ENCODE measurements around the gene EPHX1. TPM values are rescaled to one million over a fixed set of nuclear protein-coding genes. Genes with fewer than 3 reads are reported as not detected.

The EPHX1 gene
- total and polyA plus RNA-seq, 10 of the 15 experiments (the other 5 are each of a cell fraction or from before 2014, with no cell fraction given): 0.33 to 2.9 (median 0.78) TPM; not detected in 2

DNA sequence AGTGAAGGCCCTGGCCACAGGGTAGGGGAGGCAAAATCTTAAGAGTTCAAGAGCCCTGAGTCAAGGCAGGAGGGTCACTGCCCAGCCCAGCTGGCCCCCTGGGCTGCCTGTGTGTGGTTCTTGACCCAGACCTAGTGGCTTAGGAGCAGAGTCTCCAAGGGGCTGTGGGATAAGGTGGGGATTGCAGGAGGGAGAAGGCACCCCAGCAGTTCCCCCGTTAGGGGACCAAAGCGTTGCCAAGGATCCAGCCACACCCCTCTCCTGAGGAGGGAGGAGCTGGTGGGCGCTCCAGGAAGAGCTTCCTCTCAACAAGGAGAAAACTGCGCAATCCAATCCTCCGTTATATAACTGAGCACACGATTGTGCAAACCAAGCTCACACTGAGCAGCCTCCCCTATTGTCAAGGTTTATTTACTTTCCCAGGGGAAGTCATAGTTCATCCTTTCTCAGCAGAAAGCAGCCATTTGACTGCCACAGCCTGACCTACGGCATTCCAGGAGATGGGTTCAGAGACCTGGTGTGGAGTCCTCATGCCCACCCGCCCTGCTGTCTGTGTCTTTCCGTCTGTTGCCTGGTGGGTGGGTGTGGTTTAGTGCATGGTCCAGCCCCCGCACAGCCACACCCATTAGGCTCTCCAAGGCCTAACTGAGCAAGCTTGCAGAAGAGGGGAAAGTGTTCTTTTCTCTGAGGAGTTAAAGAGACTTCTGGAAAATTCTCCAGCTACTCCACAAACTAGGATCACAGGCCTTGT is 3.5 kb downstream of the EPHX1 start:
- no peak for FAIRE-seq
- H3K4me2 ChIP-seq (ENCODE audit: control insufficient read depth, insufficient read depth): no peak overlapping the region
- SMC1A ChIA-PET (ENCODE audit: uncharacterized antibody, unreplicated experiment): interaction anchor here (1.2 kb wide), 1 partner anchor 25 kb away, joined by 4 read pairs; no protein-coding TSS in a partner anchor
- DNase-seq (ENCODE audit: low read depth, low spot score): no peak
- H3K4me3 ChIP-seq: no peak overlapping the region
- CTCF ChIA-PET: no interaction called here
- POLR2A ChIA-PET: no interaction called here
- H3K4me1 ChIP-seq (ENCODE audit: control insufficient read depth, insufficient read depth, low read length): no peaks in the 10 kb centered on the region
- no peaks in the 10 kb centered on the region for H3K36me3 ChIP-seq (ENCODE audit: control insufficient read depth in 2 of 2, insufficient read depth in 2 of 2, low read length in 1 of 2)
- H3K79me2 ChIP-seq (ENCODE audit: control insufficient read depth, insufficient read depth, low read length): no peaks in the 10 kb centered on the region
- H3K27ac ChIP-seq (ENCODE audit: control insufficient read depth, insufficient read depth): no peak overlapping the region
- no peak overlapping the region for H2AFZ ChIP-seq (ENCODE audit: control insufficient read depth, low read depth, low read length)
- no peak overlapping the region for H3K9ac ChIP-seq (ENCODE audit: control insufficient read depth, insufficient read depth, low read length)
- peak; percentile 26; the same call in 1 of the 3 replicates for ATAC-seq
- no peaks in the 10 kb centered on the region for H3K9me3 ChIP-seq (replicated peaks; ENCODE audit: control insufficient read depth, insufficient read depth, low read length)
- no peaks in the 10 kb centered on the region for H4K20me1 ChIP-seq (ENCODE audit: control insufficient read depth, insufficient read depth)
- no peaks in the 10 kb centered on the region for H3K27me3 ChIP-seq (replicated peaks in 1 of 2; ENCODE audit: control insufficient read depth in 2 of 2, insufficient read depth in 2 of 2, low read length in 1 of 2)
- BruUV-seq (replicated peaks): no TSS peak
- intact Hi-C loops (cut with micrococcal nuclease; ENCODE audit: unreplicated experiment) (no loop called here), in situ Hi-C loops (cut with MboI) (no loop called here)
- WGBS (ENCODE audit: insufficient coverage, insufficient replicate concordance, low lambda C conversion rate, missing lambda C conversion rate): 64% methylated on average over 10 of the region's 10 CpGs
- TF ChIP-seq, protein P1, sequence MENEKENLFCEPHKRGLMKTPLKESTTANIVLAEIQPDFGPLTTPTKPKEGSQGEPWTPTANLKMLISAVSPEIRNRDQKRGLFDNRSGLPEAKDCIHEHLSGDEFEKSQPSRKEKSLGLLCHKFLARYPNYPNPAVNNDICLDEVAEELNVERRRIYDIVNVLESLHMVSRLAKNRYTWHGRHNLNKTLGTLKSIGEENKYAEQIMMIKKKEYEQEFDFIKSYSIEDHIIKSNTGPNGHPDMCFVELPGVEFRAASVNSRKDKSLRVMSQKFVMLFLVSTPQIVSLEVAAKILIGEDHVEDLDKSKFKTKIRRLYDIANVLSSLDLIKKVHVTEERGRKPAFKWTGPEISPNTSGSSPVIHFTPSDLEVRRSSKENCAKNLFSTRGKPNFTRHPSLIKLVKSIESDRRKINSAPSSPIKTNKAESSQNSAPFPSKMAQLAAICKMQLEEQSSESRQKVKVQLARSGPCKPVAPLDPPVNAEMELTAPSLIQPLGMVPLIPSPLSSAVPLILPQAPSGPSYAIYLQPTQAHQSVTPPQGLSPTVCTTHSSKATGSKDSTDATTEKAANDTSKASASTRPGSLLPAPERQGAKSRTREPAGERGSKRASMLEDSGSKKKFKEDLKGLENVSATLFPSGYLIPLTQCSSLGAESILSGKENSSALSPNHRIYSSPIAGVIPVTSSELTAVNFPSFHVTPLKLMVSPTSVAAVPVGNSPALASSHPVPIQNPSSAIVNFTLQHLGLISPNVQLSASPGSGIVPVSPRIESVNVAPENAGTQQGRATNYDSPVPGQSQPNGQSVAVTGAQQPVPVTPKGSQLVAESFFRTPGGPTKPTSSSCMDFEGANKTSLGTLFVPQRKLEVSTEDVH (IDR thresholded peaks at IDR 0.05; ENCODE audit: low read depth, partially characterized antibody): no peak
- TF ChIP-seq SREBF2 (IDR thresholded peaks at IDR 0.05; ENCODE audit: low read length): no peak
- no peak for TF ChIP-seq CBX5 (IDR thresholded peaks at IDR 0.05; ENCODE audit: low read depth)
- TF ChIP-seq MEF2A (IDR thresholded peaks at IDR 0.05; ENCODE audit: insufficient read depth, low read depth, low read length): no peak
- RAD21 ChIA-PET (ENCODE audit: unreplicated experiment): interaction anchor here (1.6 kb wide), 1 partner anchor 68 kb away, joined by 7 read pairs; the partner anchor contains the start of gene TMEM63A
